GM19324 (cell line): ENCODE data around the gene SYT15.
A peak's percentile ranks its signal among the peaks of the same experiment; 100 is the strongest.
"Not testable (repeated sequence)": the region's sequence is repeated elsewhere in the genome, so short reads cannot be mapped to it uniquely, and the experiment has no call there.

Source experiments
- ATAC-seq: cut with Tn5 transposase; IDR thresholded peaks from one replicate; pipeline ENCODE4 v1.9.1; 2021; ENCODE audit warnings: mild to moderate bottlenecking, moderate library complexity; ENCODE audit not compliant: unreplicated experiment, low FRiP score

SYT15 gene

GRCh38 chr10:46585246-46585645 is 6.3 kb downstream of the SYT15 start:
- ATAC-seq: not testable (repeated sequence)

GRCh38 chr10:46587546-46587945 is 8.6 kb downstream of the SYT15 start:
- not testable (repeated sequence) for ATAC-seq

GRCh38 chr10:46588221-46588620 is 9.3 kb downstream of the SYT15 start:
- not testable (repeated sequence) for ATAC-seq

- not testable (repeated sequence) for ATAC-seq
These were observed 10.7 kb downstream of the SYT15 start for GRCh38 chr10:46589589-46589988.

GRCh38 chr10:46591053-46591452 is 12.1 kb downstream of the SYT15 start:
- ATAC-seq: not testable (repeated sequence)

- not testable (repeated sequence) for ATAC-seq
These were observed 14.4 kb downstream of the SYT15 start for GRCh38 chr10:46593307-46593706.

- ATAC-seq: not testable (repeated sequence)
These were observed 15.6 kb downstream of the SYT15 start for GRCh38 chr10:46594453-46595063.

GRCh38 chr10:46596570-46596969 is 17.6 kb downstream of the SYT15 start:
- not testable (repeated sequence) for ATAC-seq

- peak; percentile 83 for ATAC-seq
These were observed 18.8 kb downstream of the SYT15 start for GRCh38 chr10:46597616-46598246.

GRCh38 chr10:46600516-46600915 is 21.6 kb downstream of the SYT15 start:
- ATAC-seq: not testable (repeated sequence)

- not testable (repeated sequence) for ATAC-seq
These were observed 36.6 kb downstream of the SYT15 start for GRCh38 chr10:46615540-46615939.

GRCh38 chr10:46616227-46616626 is 37.3 kb downstream of the SYT15 start:
- ATAC-seq: not testable (repeated sequence)

GRCh38 chr10:46617134-46617533 is 38.2 kb downstream of the SYT15 start:
- ATAC-seq: not testable (repeated sequence)

- not testable (repeated sequence) for ATAC-seq
These were observed 39.0 kb downstream of the SYT15 start for GRCh38 chr10:46617913-46618312.

GRCh38 chr10:46623899-46624654 is 45.1 kb downstream of the SYT15 start:
- not testable (repeated sequence) for ATAC-seq

- not testable (repeated sequence) for ATAC-seq
These were observed 50.9 kb downstream of the SYT15 start for GRCh38 chr10:46629805-46630204.

GRCh38 chr10:46630816-46631215 is 51.9 kb downstream of the SYT15 start:
- ATAC-seq: not testable (repeated sequence)

- not testable (repeated sequence) for ATAC-seq
These were observed 52.8 kb downstream of the SYT15 start for GRCh38 chr10:46631683-46632082.

- not testable (repeated sequence) for ATAC-seq
These were observed 55.8 kb downstream of the SYT15 start for GRCh38 chr10:46634698-46635097.

GRCh38 chr10:46635364-46635959 is 56.5 kb downstream of the SYT15 start:
- ATAC-seq: peak; percentile 77

- not testable (repeated sequence) for ATAC-seq
These were observed 61.1 kb downstream of the SYT15 start for GRCh38 chr10:46640005-46640404.
